B cell (primary cell): ENCODE data around the gene VPS9D1. TPM values are rescaled to one million over a fixed set of nuclear protein-coding genes. Genes with fewer than 3 reads are reported as not detected.
A peak's percentile ranks its signal among the peaks of the same experiment; 100 is the strongest.

ENCODE experiments used
- ATAC-seq: fragments of 200-7000 bp; cut with Tn5 transposase; one replicate; pipeline ENCODE4 v1.10.0; 2021; ENCODE audit warnings: low read depth, mild to moderate bottlenecking, moderate number of reproducible peaks, moderate library complexity
- CTCF ChIA-PET: fragments of 350-600 bp; sonication (Branson Sonifier 250); formaldehyde crosslinking; loops from one replicate; lab custom pipeline; 2021; ENCODE audit warnings: antibody characterized with exemption, inconsistent platforms; lab: Charles Lee
- POLR2A ChIA-PET: fragments of 350-600 bp; sonication (Branson Sonifier 250); formaldehyde crosslinking; loops from one replicate; lab custom pipeline; 2021; ENCODE audit warnings: antibody characterized with exemption; lab: Charles Lee
- DNase-seq: peaks from one replicate; pipeline ENCODE4 v3.0.0; 2013
- H2AFZ ChIP-seq: 2 replicates; pipeline ENCODE4 v1.6.1; 2012; ENCODE audit warnings: mild to moderate bottlenecking, low read depth, low read length; ENCODE audit not compliant: insufficient read depth, poor library complexity, severe bottlenecking
- H3K27ac ChIP-seq, 2 donors: 1 replicate in 1 of 2; 2 replicates in 1 of 2; pipeline ENCODE4 v1.5.1; 2012 to 2013; ENCODE audit warnings: low read length in 2 of 2, mild to moderate bottlenecking in 2 of 2, moderate library complexity in 1 of 2
- H3K27me3 ChIP-seq, 4 experiments: fragments of 200-600 bp in 1 of 4; sonication (generic) in 1 of 4; replicated peaks in 1 of 4; 1 replicate in 2 of 4; 2 replicates in 2 of 4; pipeline versions ENCODE4 v1.6.1 to v1.7.0; 2013 to 2016; ENCODE audit warnings: low read length in 3 of 4, mild to moderate bottlenecking in 2 of 4, mixed read lengths in 1 of 4, moderate library complexity in 1 of 4; ENCODE audit not compliant: insufficient read depth in 4 of 4, control insufficient read depth in 3 of 4; ENCODE audit errors: control extremely low read depth in 1 of 4
- H3K36me3 ChIP-seq, 2 experiments: replicated peaks in 1 of 2; 1 replicate in 1 of 2; 2 replicates in 1 of 2; pipeline versions ENCODE4 v1.6.1 to v1.7.1; 2013; ENCODE audit warnings: low read length in 1 of 2; ENCODE audit not compliant: insufficient read depth in 2 of 2, control insufficient read depth in 1 of 2; ENCODE audit errors: control extremely low read depth in 1 of 2, extremely low read depth in 1 of 2
- H3K4me1 ChIP-seq, 2 donors: fragments of 200-600 bp in 1 of 2; sonication (generic) in 1 of 2; 1 replicate in 1 of 2; 2 replicates in 1 of 2; pipeline versions ENCODE4 v1.5.1 to v1.6.1; 2013 to 2017; ENCODE audit warnings: low read length in 2 of 2; ENCODE audit not compliant: control insufficient read depth in 2 of 2, insufficient read depth in 2 of 2
- H3K4me2 ChIP-seq: replicated peaks from 2 replicates; pipeline ENCODE3; 2012; ENCODE audit warnings: mild to moderate bottlenecking, low read depth, low read length; ENCODE audit not compliant: poor library complexity, severe bottlenecking
- H3K4me3 ChIP-seq, 5 experiments: fragments of 200-600 bp in 1 of 5; sonication (generic) in 1 of 5; 1 replicate in 3 of 5; 2 replicates in 2 of 5; pipeline versions ENCODE4 v1.5.1 to v1.7.0; 2011 to 2016; ENCODE audit warnings: low read length in 4 of 5, mild to moderate bottlenecking in 4 of 5, low read depth in 2 of 5, control low read depth in 1 of 5, moderate library complexity in 1 of 5; ENCODE audit not compliant: insufficient read depth in 1 of 5; ENCODE audit errors: control extremely low read depth in 1 of 5, extremely low read depth in 1 of 5
- H3K79me2 ChIP-seq: fragments of 200-600 bp; sonication (generic); one replicate; pipeline ENCODE4 v1.6.0; 2016; ENCODE audit warnings: low read length; ENCODE audit not compliant: control insufficient read depth, insufficient read depth
- H3K9ac ChIP-seq: fragments of 200-600 bp; sonication (generic); 2 replicates; pipeline ENCODE4 v1.6.1; 2017; ENCODE audit warnings: mild to moderate bottlenecking, low read length, moderate library complexity
- H3K9me3 ChIP-seq, 3 donors: one replicate each; pipeline versions ENCODE4 v1.6.1 to v1.7.1; 2013; ENCODE audit warnings: low read length in 2 of 3; ENCODE audit not compliant: control insufficient read depth in 2 of 3, insufficient read depth in 1 of 3; ENCODE audit errors: control extremely low read depth in 1 of 3
- H4K20me1 ChIP-seq: 2 replicates; pipeline ENCODE4 v1.6.0; 2012; ENCODE audit warnings: mild to moderate bottlenecking, low read length; ENCODE audit not compliant: insufficient read depth, control insufficient read depth, poor library complexity, severe bottlenecking
- H3K27ac Mint-ChIP-seq: one replicate; pipeline ENCODE4 v1.8.0; 2021; ENCODE audit warnings: mixed read lengths
- H3K27me3 Mint-ChIP-seq: one replicate; pipeline ENCODE4 v1.8.0; 2021; ENCODE audit warnings: mixed read lengths
- H3K4me1 Mint-ChIP-seq: one replicate; pipeline ENCODE4 v1.8.0; 2021; ENCODE audit warnings: mixed read lengths
- H3K4me3 Mint-ChIP-seq: one replicate; pipeline ENCODE4 v1.8.0; 2021; ENCODE audit warnings: mixed read lengths
- H3K9me3 Mint-ChIP-seq: one replicate; pipeline ENCODE4 v1.8.0; 2022; ENCODE audit warnings: mixed read lengths; ENCODE audit not compliant: insufficient read depth
- EZH2 ChIP-seq: IDR thresholded peaks from 2 replicates; pipeline ENCODE4 v1.6.1; 2012; ENCODE audit warnings: borderline replicate concordance, low read depth, mild to moderate bottlenecking, moderate library complexity, low read length; ENCODE audit not compliant: insufficient read depth, poor library complexity, severe bottlenecking
- WGBS: methylation state at CpG from one replicate; pipeline ENCODE4 v1.1.5; 2013; ENCODE audit warnings: missing lambda C conversion rate; ENCODE audit not compliant: insufficient coverage; 5-methylcytosine and 5-hydroxymethylcytosine counted together
- intact Hi-C: fragments of 100-400 bp; cut with micrococcal nuclease; formaldehyde crosslinking; loops from one replicate; pipeline ENCODE4 v1.10.0; 2022
- polyA plus RNA-seq: library from polyadenylated mRNA; depleted of rRNA; stranded (reverse); fragments of >200 nt; gene quantifications from 2 replicates; pipeline ENCODE4 v1.2.3, GENCODE V29; 2012
- total RNA-seq, 2 donors: library from RNA; stranded (reverse); fragments of 120-200 nt in 1 of 2; gene quantifications; 1 replicate in 1 of 2; 2 replicates in 1 of 2; pipeline versions ENCODE4 v1.2.3 to v1.2.4, GENCODE V29; 2013 to 2022
- TF ChIP-seq, protein P1 (sequence below): fragments of 200-600 bp; IDR thresholded peaks from one replicate; pipeline ENCODE4 v1.8.0; 2022; ENCODE audit warnings: antibody characterized with exemption, mild to moderate bottlenecking

VPS9D1 gene
- total and polyA plus RNA-seq, 2 donors (not counting 1 experiment from before 2014, with no cell fraction given), result 14.6 to 24.0 TPM

DNA sequence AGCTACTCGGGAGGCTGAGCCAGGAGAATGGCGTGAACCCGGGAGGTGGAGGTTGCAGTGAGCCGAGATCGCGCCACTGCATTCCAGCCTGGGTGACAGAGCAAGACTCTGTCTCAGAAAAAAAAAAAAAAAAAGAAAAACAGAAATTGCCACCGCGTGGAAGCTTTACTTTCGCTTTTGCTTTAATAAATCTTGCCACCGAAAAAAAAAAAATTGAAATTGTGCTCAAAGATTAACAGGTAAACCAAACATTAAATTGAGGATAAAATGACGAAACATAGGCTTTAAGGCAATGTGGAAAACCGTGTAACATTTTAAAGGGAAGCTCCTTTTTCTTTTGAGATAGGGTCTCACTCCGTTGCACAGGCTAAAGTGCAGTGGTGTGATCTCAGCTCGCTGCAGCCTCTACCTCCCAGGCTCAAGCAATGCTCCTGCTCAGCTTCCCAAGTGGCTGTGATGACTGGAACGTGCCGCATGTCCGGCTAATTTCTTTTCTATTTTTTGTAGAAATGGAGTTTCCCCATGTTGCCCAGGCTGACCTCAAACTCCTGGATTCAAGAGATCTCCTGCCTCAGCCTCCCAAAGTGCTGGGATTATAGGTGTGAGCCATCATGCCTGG is 40.7 kb upstream of the VPS9D1 start:
- no peaks in the 10 kb centered on the region for H3K9me3 ChIP-seq
- peaks cover 37 to 52% of the 10 kb centered on the region in 2 donors for H3K4me1 ChIP-seq
- H3K36me3 ChIP-seq, result peaks cover 0 to 32% of the 10 kb centered on the region in 2 experiments
- H3K4me3 ChIP-seq, result peak overlapping the region in 4 of 5 experiments; percentile 21 to 66 (median 50)
- H4K20me1 ChIP-seq, result peaks cover 3% of the 10 kb centered on the region
- peak overlapping the region; percentile 22 to 70 for H3K27ac ChIP-seq
- H3K4me3 Mint-ChIP-seq, result peak overlapping the region; percentile 94
- peaks cover 78% of the 10 kb centered on the region for H3K79me2 ChIP-seq
- TF ChIP-seq, protein P1, sequence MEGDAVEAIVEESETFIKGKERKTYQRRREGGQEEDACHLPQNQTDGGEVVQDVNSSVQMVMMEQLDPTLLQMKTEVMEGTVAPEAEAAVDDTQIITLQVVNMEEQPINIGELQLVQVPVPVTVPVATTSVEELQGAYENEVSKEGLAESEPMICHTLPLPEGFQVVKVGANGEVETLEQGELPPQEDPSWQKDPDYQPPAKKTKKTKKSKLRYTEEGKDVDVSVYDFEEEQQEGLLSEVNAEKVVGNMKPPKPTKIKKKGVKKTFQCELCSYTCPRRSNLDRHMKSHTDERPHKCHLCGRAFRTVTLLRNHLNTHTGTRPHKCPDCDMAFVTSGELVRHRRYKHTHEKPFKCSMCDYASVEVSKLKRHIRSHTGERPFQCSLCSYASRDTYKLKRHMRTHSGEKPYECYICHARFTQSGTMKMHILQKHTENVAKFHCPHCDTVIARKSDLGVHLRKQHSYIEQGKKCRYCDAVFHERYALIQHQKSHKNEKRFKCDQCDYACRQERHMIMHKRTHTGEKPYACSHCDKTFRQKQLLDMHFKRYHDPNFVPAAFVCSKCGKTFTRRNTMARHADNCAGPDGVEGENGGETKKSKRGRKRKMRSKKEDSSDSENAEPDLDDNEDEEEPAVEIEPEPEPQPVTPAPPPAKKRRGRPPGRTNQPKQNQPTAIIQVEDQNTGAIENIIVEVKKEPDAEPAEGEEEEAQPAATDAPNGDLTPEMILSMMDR, result no peak
- no peak for TF ChIP-seq EZH2
- H3K4me2 ChIP-seq, result peak overlapping the region; percentile 84
- ChIA-PET POLR2A (interaction anchor here (0.6 to 0.7 kb wide), 3 partner anchors 23 to 1648 kb away, joined by 3 to 9 read pairs (median 5); no protein-coding TSS in a partner anchor), CTCF (interaction anchor here (0.7 to 2.9 kb wide), 11 partner anchors 9 to 99 kb away, joined by 3 to 14 read pairs (median 3); no protein-coding TSS in a partner anchor)
- ATAC-seq (no peak), DNase-seq (peak; percentile 44)
- peaks cover 54% of the 10 kb centered on the region for H3K4me1 Mint-ChIP-seq
- peak overlapping the region; percentile 72 for H2AFZ ChIP-seq
- H3K27ac Mint-ChIP-seq, result peak overlapping the region; percentile 92
- H3K9ac ChIP-seq, result peak overlapping the region; percentile 62
- WGBS, result 25% methylated on average over 2 of the region's 17 CpGs
- intact Hi-C loops, result loop anchor here (5.0 to 10.0 kb wide), 2 partner anchors 57 to 101 kb away; partner anchors contain the start of gene SPATA2L
- H3K9me3 Mint-ChIP-seq, result no peaks in the 10 kb centered on the region
- H3K27me3 ChIP-seq, result no peaks in the 10 kb centered on the region
- no peaks in the 10 kb centered on the region for H3K27me3 Mint-ChIP-seq

DNA sequence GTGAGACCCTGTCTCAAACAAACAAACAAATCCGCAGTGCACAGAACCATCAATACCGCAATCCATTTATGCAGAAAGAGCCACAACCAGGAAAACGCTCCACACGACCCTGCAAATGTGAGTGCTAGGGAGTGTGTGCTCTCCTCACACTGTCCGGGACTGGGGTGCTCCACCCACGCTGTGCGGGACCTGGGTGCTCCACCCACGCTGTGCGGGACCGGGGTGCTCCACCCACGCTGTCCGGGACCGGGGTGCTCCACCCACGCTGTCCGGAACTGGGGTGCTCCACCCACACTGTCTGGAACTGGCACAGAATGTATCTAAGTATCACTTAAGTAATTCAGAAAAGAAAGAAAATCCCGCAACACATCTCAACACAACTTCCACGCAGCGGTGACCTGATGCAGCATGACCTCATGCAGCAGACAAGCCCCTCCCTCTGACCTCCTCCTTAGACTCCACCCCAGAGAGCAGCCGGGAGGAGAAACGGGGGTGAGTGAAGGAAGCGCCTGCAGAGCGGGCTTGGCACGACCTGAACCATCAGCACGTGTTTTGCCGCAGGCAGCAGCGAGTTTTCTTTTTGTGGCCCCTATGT is 39.1 kb upstream of the VPS9D1 start:
- Histone ChIP-seq H4K20me1 (peaks cover 13% of the 10 kb centered on the region), H3K36me3 (peaks cover under 1 to 39% of the 10 kb centered on the region in 2 experiments), H3K79me2 (peaks cover 92% of the 10 kb centered on the region), H2AFZ (no peak overlapping the region), H3K4me1 (peaks cover 30 to 43% of the 10 kb centered on the region in 2 donors), H3K27me3 (no peaks in the 10 kb centered on the region), H3K9ac (no peak overlapping the region), H3K9me3 (no peaks in the 10 kb centered on the region), H3K4me2 (no peak overlapping the region), H3K27ac (peak overlapping the region in 1 of 2 donors; percentile 70), H3K4me3 (no peak overlapping the region)
- H3K4me1 Mint-ChIP-seq, result peaks cover 45% of the 10 kb centered on the region
- TF ChIP-seq EZH2, result no peak
- TF ChIP-seq, protein P1, result no peak
- peak overlapping the region; percentile 49 for H3K4me3 Mint-ChIP-seq
- 83% methylated on average over 8 of the region's 26 CpGs for WGBS
- POLR2A ChIA-PET, result no interaction called here
- ATAC-seq, result no peak
- no peak for DNase-seq
- CTCF ChIA-PET, result no interaction called here
- no peaks in the 10 kb centered on the region for H3K9me3 Mint-ChIP-seq
- peak overlapping the region; percentile 92 for H3K27ac Mint-ChIP-seq
- H3K27me3 Mint-ChIP-seq, result no peaks in the 10 kb centered on the region
- intact Hi-C loops, result loop anchor here (5.0 to 10.0 kb wide), 2 partner anchors 55 to 102 kb away; partner anchors contain the start of gene SPATA2L
